HG02852 (cell line): ENCODE results near the gene LRRC37A2.
"Not testable (repeated sequence)": the region's sequence is repeated elsewhere in the genome, so short reads cannot be mapped to it uniquely, and the experiment has no call there.

Source experiments
- ATAC-seq: cut with Tn5 transposase; IDR thresholded peaks from one replicate; pipeline ENCODE4 v1.9.1; 2021; ENCODE audit warnings: mild to moderate bottlenecking, moderate library complexity; ENCODE audit not compliant: unreplicated experiment

The LRRC37A2 gene

DNA sequence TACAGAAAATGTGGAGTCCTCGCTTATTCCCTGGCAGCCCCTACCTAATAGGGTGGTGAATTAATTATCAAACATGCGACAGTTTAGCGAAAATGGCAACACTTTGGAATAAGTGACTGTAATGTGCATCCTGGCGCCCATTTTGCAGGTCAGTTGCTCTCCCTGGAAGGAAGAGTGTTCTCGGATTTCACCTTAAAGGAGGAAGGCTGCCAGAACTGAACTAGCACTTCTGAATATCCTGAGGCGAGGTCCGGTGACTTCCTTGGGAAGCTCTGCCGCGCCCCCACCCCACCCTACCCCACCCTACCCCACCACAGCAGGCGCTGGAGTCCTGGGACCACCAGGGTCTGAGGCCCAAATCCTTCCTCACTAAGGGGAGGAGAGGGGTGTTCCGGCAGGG lies at the start of gene LRRC37A2:
TSS of gene LRRC37A2 (plus strand) at position 301 of the 400 bp plus-strand sequence. CDS start 245 bp downstream, outside the sequence.
- ATAC-seq, result not testable (repeated sequence)

DNA sequence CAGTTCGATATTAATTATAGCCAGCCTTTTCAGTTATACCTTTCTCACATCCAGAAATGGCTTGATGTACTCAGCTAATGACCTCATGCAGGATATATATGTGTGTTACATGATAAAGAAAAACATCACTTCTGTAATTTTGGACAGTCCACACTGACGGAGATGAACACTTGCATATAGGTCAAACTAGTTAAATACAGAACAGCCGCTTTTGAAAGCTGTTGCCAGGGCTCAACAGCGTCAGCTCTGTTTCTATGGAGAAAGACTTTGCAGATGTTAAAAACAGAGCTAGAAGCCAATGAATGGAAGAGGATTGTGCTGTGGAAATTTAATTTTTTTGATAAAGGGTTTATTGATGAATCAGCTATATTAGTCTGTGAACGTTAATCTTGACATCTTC lies 44.6 kb upstream of the LRRC37A2 start:
- not testable (repeated sequence) for ATAC-seq

DNA sequence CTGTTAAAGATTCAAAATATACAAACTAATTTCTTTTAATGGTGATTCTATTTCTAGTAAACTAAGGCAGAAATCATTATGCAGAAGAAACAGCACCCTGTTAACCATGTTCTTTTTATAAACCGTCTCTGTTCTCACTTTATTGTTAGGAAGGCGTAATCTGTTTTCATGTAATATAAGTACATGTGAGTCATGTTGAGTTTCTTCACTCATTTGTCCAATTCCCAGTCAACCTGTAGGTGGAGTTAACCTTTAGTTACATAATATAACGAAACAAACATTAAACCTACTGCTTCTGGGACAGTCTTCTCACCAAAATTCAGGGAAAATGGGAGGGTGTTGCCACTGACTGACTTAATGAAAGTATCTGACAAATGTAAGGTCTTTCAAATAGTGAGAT lies 37.8 kb upstream of the LRRC37A2 start:
- ATAC-seq, result not testable (repeated sequence)

DNA sequence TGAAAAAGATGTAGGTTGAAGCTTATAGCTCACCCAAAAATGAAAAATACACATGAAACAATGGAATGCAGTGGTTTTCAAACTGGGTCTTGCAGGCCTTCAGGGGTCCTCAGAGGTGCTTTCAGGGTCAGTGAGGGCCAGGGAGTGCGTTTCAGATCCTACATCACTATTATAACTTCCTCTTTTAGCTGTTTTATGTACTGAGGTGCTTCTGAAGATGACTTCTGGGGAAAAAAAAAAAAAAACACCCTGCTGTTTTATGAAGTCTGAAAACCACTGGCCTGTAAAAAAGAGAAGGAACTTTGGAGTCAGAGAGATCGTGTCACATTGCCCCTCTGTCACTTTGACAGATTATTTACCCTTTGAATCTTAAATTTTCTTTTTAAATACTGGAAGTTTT lies 36.7 kb upstream of the LRRC37A2 start:
- ATAC-seq, result not testable (repeated sequence)

DNA sequence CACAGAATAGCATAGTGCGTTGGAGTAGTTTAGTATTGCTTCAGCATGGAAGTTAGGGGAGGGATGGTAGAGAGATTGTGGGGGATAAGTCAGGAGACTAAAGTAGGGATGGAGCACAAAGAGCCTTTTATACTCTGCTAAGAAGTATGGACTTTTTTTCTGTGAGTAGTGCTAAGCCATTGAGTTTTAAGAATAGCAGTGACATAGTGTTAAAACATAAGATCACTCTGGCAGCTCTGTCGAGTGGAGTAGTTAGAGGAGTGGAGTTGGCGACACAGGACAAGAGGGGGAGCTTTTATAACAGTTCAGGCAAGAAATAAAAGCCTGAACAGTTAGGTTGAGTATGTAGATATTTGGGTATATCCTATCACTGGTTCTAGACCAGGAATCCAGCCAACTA lies 33.4 kb upstream of the LRRC37A2 start:
- ATAC-seq, result not testable (repeated sequence)

DNA sequence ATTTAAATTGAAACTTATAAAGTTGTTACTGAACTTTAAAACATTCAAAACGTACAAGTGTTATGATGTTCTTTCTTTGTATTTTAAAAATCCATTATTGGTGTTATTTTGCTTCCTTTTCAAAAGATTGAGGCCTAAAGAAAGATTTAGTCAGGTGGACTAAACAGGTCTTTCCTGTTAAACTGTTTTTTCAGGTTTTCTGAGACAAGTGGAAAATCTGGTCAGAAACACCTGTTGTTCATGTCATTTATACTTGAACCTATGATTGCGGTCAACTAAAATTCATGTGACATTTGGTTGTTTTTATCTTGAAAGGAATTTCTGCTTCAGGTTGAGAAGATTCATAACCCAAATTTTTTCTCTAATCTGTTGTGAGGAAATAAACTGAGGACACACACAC lies 31.0 kb upstream of the LRRC37A2 start:
- not testable (repeated sequence) for ATAC-seq

DNA sequence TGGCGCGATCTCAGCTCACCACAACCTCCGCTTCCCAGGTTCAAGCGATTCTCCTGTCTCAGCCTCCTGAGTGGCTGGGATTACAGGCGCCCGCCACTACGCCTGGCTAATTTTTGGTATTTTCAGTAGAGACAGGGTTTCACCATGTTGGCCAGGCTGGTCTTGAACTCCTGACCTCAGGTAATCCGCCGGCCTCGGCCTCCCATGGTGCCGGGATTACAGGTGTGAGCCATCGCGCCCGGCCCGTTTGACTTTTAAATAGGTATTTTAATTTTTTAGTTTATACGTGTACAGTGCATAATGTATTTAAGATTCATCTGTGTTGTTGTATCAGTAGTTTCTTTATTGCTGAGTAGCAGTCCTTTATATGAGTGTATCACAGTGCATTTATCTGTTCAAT lies 20.2 kb upstream of the LRRC37A2 start:
- ATAC-seq, result not testable (repeated sequence)

DNA sequence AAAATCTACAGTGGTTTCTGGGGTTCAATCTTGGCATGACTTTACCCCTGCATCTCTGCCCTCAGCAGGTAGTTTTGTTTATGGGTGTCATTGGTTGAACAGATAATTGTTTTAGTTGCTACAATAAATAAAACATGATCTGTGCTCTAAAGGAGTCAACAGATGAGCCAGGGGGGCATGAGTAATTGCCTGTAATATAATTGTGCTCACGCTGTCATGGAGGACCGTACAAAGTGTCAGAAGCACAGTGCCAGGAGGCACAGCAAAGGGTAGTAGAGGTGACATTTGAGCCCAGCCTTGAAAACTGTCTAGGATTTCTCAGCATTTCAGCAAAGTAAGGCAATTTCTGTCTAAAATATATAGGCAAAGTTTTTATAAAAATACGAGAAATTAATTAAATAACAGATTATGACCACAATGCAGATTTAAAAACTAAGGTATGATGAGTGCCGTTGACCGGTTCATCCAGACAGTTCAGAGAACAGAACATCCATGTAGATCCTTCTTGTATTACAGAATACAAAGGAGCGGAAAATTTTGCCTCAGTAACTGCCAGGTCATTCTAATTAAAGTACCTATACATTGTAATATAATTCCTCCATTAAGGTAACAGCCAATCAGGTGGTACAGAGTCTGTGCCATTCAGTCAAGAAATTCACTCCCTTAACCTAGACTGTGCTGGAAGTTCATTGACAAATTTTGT lies 12.7 kb upstream of the LRRC37A2 start:
- ATAC-seq, result not testable (repeated sequence)

DNA sequence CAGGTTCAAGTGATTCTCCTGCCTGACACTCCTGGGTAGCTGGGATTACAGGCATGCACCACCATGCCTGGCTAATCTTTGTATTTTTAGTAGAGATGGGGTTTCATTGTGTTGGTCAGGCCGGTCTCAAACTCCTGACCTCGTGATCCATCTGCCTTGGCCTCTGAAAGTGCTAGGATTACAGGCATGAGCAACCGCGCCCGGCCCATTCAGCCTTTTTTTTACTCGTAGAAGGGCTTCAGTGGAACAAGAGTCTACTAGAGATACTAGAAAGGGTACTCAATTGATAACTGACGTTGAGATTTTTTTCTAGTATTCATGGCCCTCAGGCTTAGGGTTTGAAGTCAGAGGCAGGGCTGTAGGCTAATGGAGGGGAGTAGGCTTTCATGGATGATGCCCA lies 6.4 kb upstream of the LRRC37A2 start:
- not testable (repeated sequence) for ATAC-seq

DNA sequence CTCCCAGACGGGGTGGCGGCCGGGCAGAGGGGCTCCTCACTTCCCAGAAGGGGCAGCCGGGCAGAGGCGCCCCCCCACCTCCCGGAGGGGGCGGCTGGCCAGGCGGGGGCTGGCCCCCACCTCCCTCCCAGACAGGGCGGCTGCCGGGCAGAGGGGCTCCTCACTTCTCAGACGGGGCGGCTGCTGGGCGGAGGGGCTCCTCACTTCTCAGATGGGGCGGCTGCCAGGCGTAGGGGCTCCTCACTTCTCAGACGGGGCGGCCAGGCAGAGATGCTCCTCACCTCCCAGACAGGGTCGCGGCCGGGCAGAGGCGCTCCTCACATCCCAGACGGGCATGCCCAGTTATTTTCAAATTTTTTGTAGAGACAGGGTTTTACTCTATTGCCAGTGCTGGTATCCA lies 22.4 kb downstream of the LRRC37A2 start:
- not testable (repeated sequence) for ATAC-seq

DNA sequence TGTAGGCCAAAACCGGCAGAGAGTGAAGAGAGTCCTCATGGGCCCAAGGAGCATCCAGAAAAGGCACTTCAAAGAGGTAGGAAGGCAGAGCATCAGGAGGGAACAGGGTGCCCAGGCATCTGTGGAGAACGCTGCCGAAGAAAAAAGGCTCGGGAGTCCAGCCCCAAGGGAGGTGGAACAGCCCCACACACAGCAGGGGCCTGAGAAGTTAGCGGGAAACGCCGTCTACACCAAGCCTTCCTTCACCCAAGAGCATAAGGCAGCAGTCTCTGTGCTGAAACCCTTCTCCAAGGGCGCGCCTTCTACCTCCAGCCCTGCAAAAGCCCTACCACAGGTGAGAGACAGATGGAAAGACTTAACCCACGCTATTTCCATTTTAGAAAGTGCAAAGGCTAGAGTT lies 36.3 kb downstream of the LRRC37A2 start:
- ATAC-seq, result not testable (repeated sequence)

DNA sequence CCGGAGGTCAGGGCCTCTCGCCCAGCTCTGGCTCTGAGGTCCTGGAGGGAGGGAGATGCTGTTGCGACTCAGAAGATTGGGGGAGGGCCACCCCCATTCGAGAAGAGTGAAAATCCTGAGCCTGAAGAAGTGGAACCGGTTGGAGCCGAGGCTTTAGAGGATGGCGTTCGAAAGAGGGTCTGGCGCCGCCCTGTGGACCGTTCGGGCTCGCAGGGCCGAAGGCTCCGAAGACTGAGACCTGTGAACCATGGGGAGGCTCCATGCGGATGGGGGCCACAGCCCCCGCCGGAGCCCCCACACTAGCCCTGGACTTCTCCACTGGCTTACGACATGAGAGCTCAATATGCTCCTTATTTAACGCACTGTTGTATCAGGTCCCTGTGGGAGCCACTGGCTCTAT lies 46.9 kb downstream of the LRRC37A2 start:
- ATAC-seq, result not testable (repeated sequence)

DNA sequence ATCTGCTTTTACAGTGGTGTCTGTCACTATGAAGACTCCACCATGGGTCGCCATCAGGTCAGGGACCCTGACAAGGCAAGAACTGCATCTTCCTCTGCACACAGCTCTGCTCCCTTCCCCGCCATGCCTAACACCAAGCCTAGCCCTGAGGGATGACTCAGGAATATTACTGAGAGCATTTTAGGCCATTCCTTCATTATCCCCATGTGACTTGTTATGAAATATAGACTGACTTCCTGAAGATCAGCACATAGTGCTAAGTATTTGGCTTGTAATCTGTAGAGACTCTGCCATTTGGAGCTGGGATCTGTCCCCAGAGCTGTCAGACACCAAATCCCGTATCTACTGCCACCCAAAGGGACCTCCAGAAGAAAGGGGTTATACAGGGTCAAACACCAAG lies 47.8 kb downstream of the LRRC37A2 start:
- not testable (repeated sequence) for ATAC-seq

DNA sequence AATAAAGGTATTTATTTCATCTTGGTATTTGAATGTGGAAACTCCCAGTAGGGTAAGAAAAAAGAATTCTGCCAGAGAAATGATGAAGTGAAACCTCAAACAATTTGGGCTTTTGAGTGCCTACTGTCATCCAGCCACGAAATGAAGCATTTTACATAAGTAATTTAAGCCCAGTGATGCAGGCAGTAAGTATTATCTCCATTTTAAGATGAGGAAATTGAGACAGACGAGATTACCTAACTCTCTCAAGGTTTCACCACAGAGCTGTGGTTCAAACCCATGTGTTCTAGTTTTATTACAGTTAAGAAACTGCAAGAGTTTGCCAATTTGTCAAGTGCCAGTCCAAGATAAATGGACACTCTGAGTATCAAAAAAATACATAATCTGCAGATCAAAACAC lies 54.0 kb downstream of the LRRC37A2 start:
- ATAC-seq, result not testable (repeated sequence)

DNA sequence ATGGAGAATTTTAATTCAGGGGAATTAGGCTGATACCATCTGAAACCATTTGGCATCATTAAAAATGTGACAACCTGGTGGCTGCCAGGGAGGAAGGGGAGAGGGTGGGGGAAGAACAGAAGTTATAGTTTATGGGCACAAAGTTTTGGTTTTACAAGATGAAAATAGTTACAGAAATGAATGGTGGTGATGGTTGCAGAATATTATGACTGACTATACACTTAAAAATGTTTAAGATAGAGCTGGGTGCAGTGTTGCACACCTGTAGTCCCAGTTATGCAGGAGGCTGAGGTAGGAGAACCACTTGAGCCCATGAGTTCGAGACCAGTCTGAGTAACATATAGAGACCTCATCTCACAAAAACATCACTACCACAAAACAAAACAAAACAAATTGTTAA lies 54.7 kb downstream of the LRRC37A2 start:
- ATAC-seq, result not testable (repeated sequence)

DNA sequence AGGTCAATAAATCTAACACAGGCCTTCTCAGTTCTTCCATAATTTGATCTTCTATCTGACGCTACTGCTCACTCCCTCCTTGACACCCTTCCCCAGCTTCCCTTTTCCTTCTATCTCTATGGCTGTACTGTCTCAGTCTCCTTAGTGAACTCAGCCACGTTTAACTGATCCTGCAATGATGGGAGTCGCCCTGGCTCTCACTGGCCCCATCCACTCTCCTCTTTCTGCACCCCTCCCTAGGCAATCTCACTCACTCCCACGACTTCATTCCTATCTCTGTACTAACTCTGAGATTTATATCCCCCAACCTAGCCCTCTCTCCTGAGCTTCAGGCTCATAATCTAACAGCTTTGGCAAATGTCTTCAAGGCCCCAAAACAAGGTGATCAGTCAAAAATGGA lies 59.5 kb downstream of the LRRC37A2 start:
- ATAC-seq, result not testable (repeated sequence)

DNA sequence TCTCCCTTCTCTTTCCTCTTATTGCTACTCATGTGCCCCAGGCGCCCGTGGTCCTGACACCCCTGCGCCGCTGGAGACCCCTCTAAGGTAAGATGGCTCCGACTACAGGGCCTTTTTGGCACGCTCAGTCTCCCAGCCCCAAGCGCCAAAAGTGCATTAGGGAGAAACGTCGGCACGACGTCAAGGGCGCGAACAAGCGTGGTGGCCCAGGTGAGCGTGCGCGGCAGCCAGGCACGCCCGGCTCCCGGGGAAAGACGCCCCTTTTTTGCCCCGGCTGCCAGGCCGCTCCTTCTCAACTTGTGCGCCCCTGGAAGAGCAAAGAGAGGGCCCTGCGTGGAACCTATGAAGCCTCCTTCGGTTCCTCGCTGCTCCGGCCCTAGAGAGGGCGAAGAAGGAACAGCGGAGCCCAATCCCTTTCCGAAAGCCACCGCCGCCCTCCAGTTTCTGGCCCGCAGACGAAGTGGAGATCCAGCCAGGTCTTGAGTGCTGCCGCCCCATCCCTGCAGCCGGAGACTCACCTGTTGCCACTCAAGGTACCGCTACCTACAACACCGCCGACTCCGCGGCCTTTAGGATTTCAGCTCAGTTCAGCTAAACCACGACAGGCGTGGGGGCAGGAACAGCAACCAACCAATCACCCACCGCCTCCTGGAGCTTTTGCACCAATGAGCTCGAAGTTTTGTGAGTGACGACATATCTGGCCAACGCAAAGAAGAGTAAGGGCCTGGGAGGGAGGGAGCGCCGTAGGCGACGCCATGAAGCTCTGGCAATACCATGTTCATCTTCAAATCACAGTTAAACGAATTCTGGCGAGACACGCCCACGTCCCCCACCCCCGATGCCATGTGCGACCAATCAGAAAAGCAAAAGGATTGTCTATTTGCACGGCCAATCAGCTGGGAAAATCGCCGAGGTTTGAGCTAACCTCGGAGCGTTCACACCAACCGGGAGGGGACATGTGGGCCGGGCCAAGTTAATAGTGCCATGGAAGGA lies 67.1 kb downstream of the LRRC37A2 start, which contains the start of gene ARL17A:
TSS of gene ARL17A (minus strand) at position 609 of the 993 bp plus-strand sequence. CDS start 3,369 bp downstream, outside the sequence.
- peak; percentile 93 for ATAC-seq

DNA sequence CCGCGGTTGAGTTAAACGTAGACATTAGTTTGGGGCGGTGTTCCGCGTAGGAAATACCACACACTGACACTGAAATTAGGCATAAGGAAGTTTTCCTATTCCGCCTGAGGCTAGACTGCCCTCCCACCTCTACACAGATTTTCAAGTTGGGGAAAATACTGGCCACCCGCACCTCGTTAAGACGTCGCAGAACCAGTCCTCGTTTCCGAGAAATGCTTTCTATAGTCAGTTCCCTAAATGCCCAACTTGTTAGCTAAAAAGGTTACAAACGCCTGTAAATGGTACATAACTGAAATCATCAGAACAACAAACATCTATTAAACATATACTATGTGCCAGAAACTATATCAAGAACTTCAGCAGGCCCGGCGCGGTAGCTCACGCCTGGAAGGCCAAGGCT lies 67.8 kb downstream of the LRRC37A2 start:
- ATAC-seq, result not testable (repeated sequence)

DNA sequence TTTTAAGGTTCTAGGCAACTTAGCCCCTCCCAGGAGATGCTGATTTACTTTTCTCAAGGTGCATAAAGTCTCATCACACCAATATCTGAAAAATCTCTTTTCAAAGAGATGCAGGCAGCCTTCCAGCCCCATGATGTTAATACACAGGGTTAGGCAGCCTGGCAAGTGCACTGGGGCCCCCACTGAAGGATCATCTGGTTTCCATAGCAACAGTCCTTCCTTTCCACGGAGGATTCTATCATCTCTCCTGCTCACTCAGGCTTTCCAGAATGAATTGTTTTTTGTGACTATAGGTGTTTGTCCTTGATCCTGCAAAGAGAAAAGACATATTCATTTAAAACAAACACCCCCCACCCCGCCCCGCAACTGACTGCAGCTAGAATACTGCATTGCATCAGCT lies 73.2 kb downstream of the LRRC37A2 start:
- ATAC-seq, result not testable (repeated sequence)

DNA sequence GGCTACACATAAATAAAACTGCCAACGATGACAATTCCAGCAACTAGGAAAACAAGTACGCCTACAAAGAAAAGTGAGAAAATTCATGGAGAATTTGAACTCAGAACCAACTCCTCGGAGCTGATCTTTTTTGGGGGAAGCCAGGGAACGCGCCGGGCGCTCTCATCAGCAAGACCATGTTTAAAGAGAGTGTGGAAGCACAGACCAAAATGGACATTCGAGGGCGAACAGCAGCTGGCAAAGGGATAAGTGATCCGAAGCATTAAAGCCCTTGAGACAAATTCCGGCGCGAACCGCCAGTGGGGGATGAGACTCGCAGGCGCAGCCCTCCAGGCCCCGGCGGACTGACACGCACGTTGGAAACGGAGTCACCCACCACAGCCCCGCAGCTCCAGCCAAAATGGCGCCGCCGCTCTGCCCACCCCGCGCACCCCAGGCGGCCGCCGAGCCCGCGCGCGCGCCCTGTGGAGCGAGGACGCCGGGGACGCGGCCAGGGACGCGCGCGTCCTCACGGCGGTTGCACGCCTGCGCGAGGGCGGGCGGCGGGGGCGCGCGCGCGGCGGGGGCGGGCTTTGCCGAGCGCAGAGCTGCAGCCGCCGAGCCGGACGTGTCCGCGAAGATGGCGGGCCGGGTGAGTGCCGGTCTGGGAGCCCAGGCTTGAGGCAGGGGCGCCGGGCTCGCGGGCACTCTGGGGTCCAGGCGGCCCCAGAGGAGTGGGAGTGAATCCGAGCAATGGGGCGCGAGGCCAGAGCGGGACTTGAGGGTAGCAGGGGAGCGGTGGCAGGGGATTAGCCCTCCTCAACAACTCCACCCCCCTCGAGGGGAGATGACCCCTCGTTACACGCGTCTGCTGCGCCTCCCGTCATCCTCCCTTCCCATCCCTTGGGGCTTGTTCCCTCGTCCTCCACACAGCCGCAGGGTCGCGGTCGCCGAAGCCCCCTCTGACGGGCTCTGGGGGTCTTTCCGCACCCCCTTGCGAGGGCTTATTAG lies 78.2 kb downstream of the LRRC37A2 start, which contains the start of gene NSF:
TSS of gene NSF (plus strand) at position 513 of the 990 bp plus-strand sequence. CDS start at position 620, 107 bp downstream.
- peak; percentile 51 for ATAC-seq
